Trophoblast cell (in vitro differentiated cells and primary cell): ENCODE data around the gene IFNAR2.

ENCODE experiments used
- DNase-seq, 2 donors: peaks; one replicate each; pipeline ENCODE4 v3.0.0-alpha.2; 2016
- H2AFZ ChIP-seq: 2 replicates; pipeline ENCODE4 v1.6.1; 2013; ENCODE audit warnings: low read length, moderate library complexity, mild to moderate bottlenecking; ENCODE audit not compliant: insufficient read depth, poor library complexity
- H2AK5ac ChIP-seq: 2 replicates; pipeline ENCODE4 v1.6.1; 2013; ENCODE audit warnings: mild to moderate bottlenecking, low read length
- H2BK120ac ChIP-seq: 2 replicates; pipeline ENCODE4 v1.6.1; 2013; ENCODE audit warnings: low read length, mild to moderate bottlenecking, moderate library complexity; ENCODE audit not compliant: insufficient read depth, poor library complexity
- H2BK12ac ChIP-seq: 2 replicates; pipeline ENCODE4 v1.6.1; 2013; ENCODE audit warnings: mild to moderate bottlenecking, low read length, moderate library complexity
- H2BK5ac ChIP-seq: 2 replicates; pipeline ENCODE4 v1.6.1; 2013; ENCODE audit warnings: low read length, low read depth, moderate library complexity, mild to moderate bottlenecking; ENCODE audit not compliant: poor library complexity
- H3K14ac ChIP-seq: 2 replicates; pipeline ENCODE4 v1.6.1; 2013; ENCODE audit warnings: mild to moderate bottlenecking, low read length
- H3K18ac ChIP-seq: 2 replicates; pipeline ENCODE4 v1.6.1; 2013; ENCODE audit warnings: mild to moderate bottlenecking, low read length
- H3K23ac ChIP-seq: 2 replicates; pipeline ENCODE4 v1.6.1; 2013; ENCODE audit warnings: low read length
- H3K27ac ChIP-seq: 2 replicates; pipeline ENCODE4 v1.5.1; 2013; ENCODE audit warnings: low read depth, mild to moderate bottlenecking, inconsistent platforms, low read length, moderate library complexity
- H3K27me3 ChIP-seq: 2 replicates; pipeline ENCODE4 v1.6.1; 2013; ENCODE audit warnings: inconsistent platforms, mild to moderate bottlenecking, low read length, moderate library complexity; ENCODE audit not compliant: insufficient read depth
- H3K36me3 ChIP-seq, 2 experiments: 1 replicate in 1 of 2; 2 replicates in 1 of 2; pipeline ENCODE4 v1.6.1; 2013; ENCODE audit warnings: low read length in 2 of 2, mild to moderate bottlenecking in 2 of 2, moderate library complexity in 1 of 2; ENCODE audit not compliant: insufficient read depth in 2 of 2, control insufficient read depth in 1 of 2
- H3K4ac ChIP-seq: 2 replicates; pipeline ENCODE4 v1.6.1; 2013; ENCODE audit warnings: low read depth, mild to moderate bottlenecking, low read length, moderate library complexity
- H3K4me1 ChIP-seq, 2 experiments: 1 replicate in 1 of 2; 2 replicates in 1 of 2; pipeline ENCODE4 v1.6.1; 2013; ENCODE audit warnings: low read length in 2 of 2, mild to moderate bottlenecking in 2 of 2, moderate library complexity in 1 of 2; ENCODE audit not compliant: insufficient read depth in 2 of 2, control insufficient read depth in 1 of 2
- H3K4me2 ChIP-seq: 2 replicates; pipeline ENCODE4 v1.6.1; 2013; ENCODE audit warnings: inconsistent platforms, mild to moderate bottlenecking, low read length, moderate library complexity
- H3K4me3 ChIP-seq: 2 replicates; pipeline ENCODE4 v1.5.1; 2013; ENCODE audit warnings: mild to moderate bottlenecking, low read depth, low read length, inconsistent platforms
- H3K79me1 ChIP-seq: one replicate; pipeline ENCODE4 v1.6.1; 2013; ENCODE audit warnings: low read length
- H3K79me2 ChIP-seq: 2 replicates; pipeline ENCODE4 v1.6.1; 2013; ENCODE audit warnings: low read length, mild to moderate bottlenecking; ENCODE audit not compliant: control insufficient read depth, insufficient read depth, poor library complexity
- H3K9ac ChIP-seq: 2 replicates; pipeline ENCODE4 v1.6.1; 2013; ENCODE audit warnings: mild to moderate bottlenecking, low read length
- H3K9me3 ChIP-seq: 2 replicates; pipeline ENCODE4 v1.6.1; 2013; ENCODE audit warnings: low read depth, mild to moderate bottlenecking, control low read depth, inconsistent platforms, low read length; ENCODE audit not compliant: insufficient read depth
- H4K12ac ChIP-seq: 2 replicates; pipeline ENCODE4 v1.6.1; 2013; ENCODE audit warnings: low read depth, mild to moderate bottlenecking, low read length, moderate library complexity
- H4K8ac ChIP-seq: 2 replicates; pipeline ENCODE4 v1.6.1; 2013; ENCODE audit warnings: low read depth, mild to moderate bottlenecking, low read length, moderate library complexity
- H4K91ac ChIP-seq: one replicate; pipeline ENCODE4 v1.6.1; 2013; ENCODE audit warnings: low read depth, mild to moderate bottlenecking, low read length, moderate library complexity
- WGBS: extraction: QIAGEN DNeasy Blood & Tissue Kit; methylation state at CpG from one replicate; pipeline ENCODE4 v1.1.7; 2013; ENCODE audit warnings: missing lambda C conversion rate; ENCODE audit not compliant: insufficient read length, insufficient coverage; ENCODE audit errors: extremely low coverage; 5-methylcytosine and 5-hydroxymethylcytosine counted together

IFNAR2 gene

GRCh38 chr21:33199100-33199464, 30.7 kb upstream of the IFNAR2 start:
- Histone ChIP-seq H2AK5ac (no peak overlapping the region), H2BK120ac (no peak overlapping the region), H4K12ac (no peak overlapping the region), H3K4ac (no peak overlapping the region), H4K91ac (no peak overlapping the region), H3K18ac (no peak overlapping the region), H4K8ac (no peak overlapping the region), H3K4me3 (no peak overlapping the region), H3K4me2 (no peak overlapping the region), H3K27me3 (no peaks in the 10 kb centered on the region), H3K79me1 (no peaks in the 10 kb centered on the region), H3K4me1 (peaks cover 0 to 2% of the 10 kb centered on the region in 2 experiments), H3K27ac (no peak overlapping the region), H2BK5ac (no peak overlapping the region), H3K36me3 (no peaks in the 10 kb centered on the region), H2AFZ (no peak overlapping the region), H3K9ac (no peak overlapping the region), H3K23ac (no peak overlapping the region), H3K9me3 (peaks cover 2% of the 10 kb centered on the region), H3K14ac (no peak overlapping the region), H2BK12ac (no peak overlapping the region), H3K79me2 (no peaks in the 10 kb centered on the region)
- no CpG with 5 or more reads among the region's 6 CpGs for WGBS
- DNase-seq = no peak

- no peak overlapping the region for H2BK5ac ChIP-seq
- no peak overlapping the region for H4K8ac ChIP-seq
- H3K27ac ChIP-seq = no peak overlapping the region
- H3K23ac ChIP-seq = no peak overlapping the region
- H3K18ac ChIP-seq = no peak overlapping the region
- H3K9ac ChIP-seq = no peak overlapping the region
- H2BK120ac ChIP-seq = no peak overlapping the region
- no peak overlapping the region for H2AK5ac ChIP-seq
- H3K79me1 ChIP-seq = no peaks in the 10 kb centered on the region
- no peak overlapping the region for H2BK12ac ChIP-seq
- no peak overlapping the region for H3K4me3 ChIP-seq
- peaks cover 0 to 2% of the 10 kb centered on the region in 2 experiments for H3K4me1 ChIP-seq
- no peak overlapping the region for H3K4me2 ChIP-seq
- DNase-seq = peak; percentile 95 to 99
- no peaks in the 10 kb centered on the region for H3K36me3 ChIP-seq
- H4K91ac ChIP-seq = no peak overlapping the region
- no peaks in the 10 kb centered on the region for H3K79me2 ChIP-seq
- H3K9me3 ChIP-seq = peaks cover 2% of the 10 kb centered on the region
- H3K27me3 ChIP-seq = no peaks in the 10 kb centered on the region
- H3K14ac ChIP-seq = no peak overlapping the region
- WGBS = no CpG with 5 or more reads among the region's 8 CpGs
- no peak overlapping the region for H3K4ac ChIP-seq
- H4K12ac ChIP-seq = no peak overlapping the region
- no peak overlapping the region for H2AFZ ChIP-seq
Observed at GRCh38 chr21:33199516-33200217, 30.1 kb upstream of the IFNAR2 start.

- Histone ChIP-seq H2AFZ (no peak overlapping the region), H4K91ac (no peak overlapping the region), H3K79me1 (no peaks in the 10 kb centered on the region), H2BK5ac (no peak overlapping the region), H3K4me3 (no peak overlapping the region), H3K4me2 (no peak overlapping the region), H3K18ac (no peak overlapping the region), H3K27ac (no peak overlapping the region), H3K23ac (no peak overlapping the region), H3K4me1 (peaks cover 0 to 2% of the 10 kb centered on the region in 2 experiments), H3K27me3 (no peaks in the 10 kb centered on the region), H3K4ac (no peak overlapping the region), H3K79me2 (no peaks in the 10 kb centered on the region), H4K12ac (no peak overlapping the region), H3K9me3 (peaks cover 2% of the 10 kb centered on the region), H4K8ac (no peak overlapping the region), H2AK5ac (no peak overlapping the region), H2BK12ac (no peak overlapping the region), H2BK120ac (no peak overlapping the region), H3K36me3 (no peaks in the 10 kb centered on the region), H3K9ac (no peak overlapping the region), H3K14ac (no peak overlapping the region)
- WGBS = no CpG with 5 or more reads among the region's 4 CpGs
- no peak for DNase-seq
Observed at GRCh38 chr21:33201956-33202355, 27.8 kb upstream of the IFNAR2 start.

GRCh38 chr21:33202464-33203363, 27.0 kb upstream of the IFNAR2 start:
- H3K4me2 ChIP-seq = no peak overlapping the region
- no CpG with 5 or more reads among the region's 16 CpGs for WGBS
- H3K4me3 ChIP-seq = no peak overlapping the region
- no peak overlapping the region for H2BK120ac ChIP-seq
- no peak overlapping the region for H3K4ac ChIP-seq
- H3K23ac ChIP-seq = no peak overlapping the region
- no peak overlapping the region for H2BK5ac ChIP-seq
- no peak overlapping the region for H3K27ac ChIP-seq
- H3K79me1 ChIP-seq = no peaks in the 10 kb centered on the region
- no peak overlapping the region for H4K91ac ChIP-seq
- no peak overlapping the region for H4K8ac ChIP-seq
- no peak overlapping the region for H3K9ac ChIP-seq
- no peaks in the 10 kb centered on the region for H3K27me3 ChIP-seq
- peaks cover 2% of the 10 kb centered on the region for H3K9me3 ChIP-seq
- H3K36me3 ChIP-seq = no peaks in the 10 kb centered on the region
- no peak overlapping the region for H4K12ac ChIP-seq
- no peaks in the 10 kb centered on the region for H3K79me2 ChIP-seq
- no peak overlapping the region for H2AK5ac ChIP-seq
- no peaks in the 10 kb centered on the region for H3K4me1 ChIP-seq
- H2BK12ac ChIP-seq = no peak overlapping the region
- H3K18ac ChIP-seq = no peak overlapping the region
- H2AFZ ChIP-seq = no peak overlapping the region
- DNase-seq = peak; percentile 57 to 65
- H3K14ac ChIP-seq = no peak overlapping the region
